Left hindlimb (tissue), 1 donor: Measurements from ENCODE around the gene FOXL1.

ENCODE experiments used
- DNase-seq: peaks from one replicate; pipeline ENCODE4 v3.0.0-alpha.2; 2018

Gene FOXL1

DNA sequence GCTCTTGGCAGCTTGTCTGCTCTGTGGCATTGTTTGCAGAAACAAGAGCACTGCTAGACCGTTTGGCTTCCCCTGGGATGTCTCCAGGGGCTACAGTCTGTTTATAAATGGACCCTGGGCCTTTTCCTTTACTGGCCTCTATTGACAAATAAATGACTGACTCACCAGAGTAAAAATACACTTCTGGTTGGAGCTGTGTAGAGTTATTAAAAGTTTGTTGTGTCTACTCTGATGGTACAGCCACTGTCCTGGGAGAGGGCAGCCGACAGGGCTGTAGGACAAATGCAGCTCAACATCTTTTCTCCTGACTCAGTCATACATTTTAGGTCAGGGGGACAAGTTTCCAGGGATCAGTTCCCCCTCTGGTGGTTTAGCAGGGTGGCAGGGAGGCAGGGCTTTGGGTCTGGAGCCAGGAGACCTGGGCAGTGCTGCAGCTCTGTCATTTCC lies 30.0 kb downstream of the FOXL1 start:
- no peak for DNase-seq

DNA sequence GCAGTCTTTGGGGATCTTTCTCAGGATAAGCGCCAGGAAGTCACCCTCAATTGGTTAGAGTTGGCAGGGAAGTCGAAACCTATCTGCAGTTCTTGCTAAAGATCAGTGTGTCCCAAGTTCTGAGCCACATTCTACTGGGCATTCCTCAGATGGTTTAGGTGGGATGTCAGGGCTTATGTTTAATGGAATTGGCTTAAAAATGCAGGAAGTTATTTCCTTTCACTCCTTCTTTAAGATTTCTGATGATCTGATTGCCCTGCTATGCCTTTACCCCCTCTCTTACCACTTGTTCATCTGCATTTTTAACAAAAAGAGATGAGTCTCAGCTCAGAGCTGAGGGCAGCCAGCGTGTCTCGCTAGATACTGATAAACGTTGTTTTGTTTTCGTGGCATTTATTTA lies 30.8 kb downstream of the FOXL1 start:
- no peak for DNase-seq

DNA sequence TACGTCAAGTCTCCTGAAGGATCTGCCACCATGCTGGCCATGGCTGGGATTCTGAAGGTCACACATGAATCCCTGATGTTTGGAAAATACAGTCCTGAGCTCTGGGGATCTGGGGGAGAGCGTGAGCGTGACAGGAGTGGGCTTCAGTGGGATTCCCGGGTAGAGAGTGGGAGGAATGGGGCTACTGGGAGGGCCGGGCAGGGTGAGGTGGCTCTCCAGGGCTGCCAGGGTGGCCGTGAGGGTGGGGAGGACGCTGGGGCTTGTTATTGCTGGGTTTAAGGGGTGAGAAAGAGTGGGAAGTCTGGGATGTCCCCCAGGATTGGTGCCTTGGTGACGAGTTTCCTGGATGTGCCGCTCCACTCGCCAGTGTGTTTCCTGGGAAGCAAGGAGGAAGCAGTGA lies 31.3 kb downstream of the FOXL1 start:
- no peak for DNase-seq

DNA sequence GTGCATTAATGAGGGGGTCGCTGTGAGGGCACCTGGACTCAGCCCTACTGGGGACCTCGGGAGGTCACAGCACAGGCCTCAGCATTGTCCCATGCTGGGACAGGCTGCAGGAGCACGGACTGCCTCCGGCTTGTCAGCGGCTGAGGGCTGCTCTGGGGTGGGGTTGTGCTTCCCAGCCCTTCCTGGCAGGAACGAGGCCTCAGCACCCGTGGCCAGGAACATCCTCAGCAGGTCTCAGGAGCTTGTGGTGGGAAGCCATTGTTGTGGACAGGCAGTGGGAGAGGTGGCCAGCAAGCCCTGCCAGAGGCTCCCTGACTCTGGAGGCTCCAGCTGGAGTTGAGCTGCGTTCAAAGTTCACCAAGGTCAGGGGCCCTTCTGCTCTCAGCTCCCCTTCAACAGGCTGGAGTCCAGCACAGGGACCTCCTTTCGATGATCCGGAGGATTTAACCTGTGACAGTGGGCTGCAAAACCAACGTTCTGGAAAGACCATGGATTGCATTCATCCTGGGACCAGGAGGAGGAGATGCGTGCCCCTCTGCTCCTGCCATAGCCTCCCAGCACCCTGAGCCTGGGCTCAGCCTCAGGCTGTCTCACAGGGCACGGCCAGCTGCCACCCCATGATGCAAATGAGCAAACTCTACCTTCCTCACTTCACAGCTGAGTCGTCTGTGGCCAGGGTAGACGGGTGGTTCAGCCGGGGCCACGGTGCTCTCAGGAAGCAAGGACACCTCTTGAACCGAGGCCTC lies 32.6 kb downstream of the FOXL1 start:
- DNase-seq: no peak

DNA sequence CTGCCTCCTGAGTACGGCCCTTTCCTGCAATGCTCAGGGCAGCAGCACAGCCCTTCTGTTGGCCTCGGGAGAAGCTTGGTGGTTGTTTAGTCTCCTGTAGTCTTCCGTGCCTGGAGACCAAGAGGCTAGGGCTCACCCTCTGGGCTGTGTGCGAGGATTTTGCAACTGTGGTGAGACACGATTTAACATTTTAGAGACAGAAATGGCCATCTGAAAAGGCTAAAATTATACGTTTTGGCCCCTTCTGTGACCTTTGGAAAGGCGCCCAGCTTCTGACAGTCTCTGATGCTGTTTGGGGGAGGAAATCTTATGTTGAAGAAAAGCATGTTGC lies 33.1 kb downstream of the FOXL1 start:
- peak; percentile 55 for DNase-seq

DNA sequence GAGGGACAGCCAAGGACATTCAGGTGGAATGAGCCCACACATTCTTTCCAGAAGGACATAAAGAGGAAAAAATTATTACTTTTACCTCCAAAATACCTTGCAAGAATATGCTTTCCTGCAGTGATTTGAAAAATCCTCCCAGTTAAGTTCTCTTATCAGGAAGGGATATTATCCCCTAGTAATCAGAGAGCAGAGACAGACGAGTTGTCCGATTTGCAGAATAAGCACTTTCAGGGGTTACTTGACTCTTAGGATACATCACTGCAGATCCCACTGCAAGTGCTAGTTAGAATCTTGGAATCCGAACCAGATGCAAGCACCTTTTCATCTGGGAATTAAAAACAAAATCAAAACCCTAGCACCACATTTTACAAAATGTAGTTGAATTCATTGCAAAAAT lies 33.6 kb downstream of the FOXL1 start:
- DNase-seq: no peak

DNA sequence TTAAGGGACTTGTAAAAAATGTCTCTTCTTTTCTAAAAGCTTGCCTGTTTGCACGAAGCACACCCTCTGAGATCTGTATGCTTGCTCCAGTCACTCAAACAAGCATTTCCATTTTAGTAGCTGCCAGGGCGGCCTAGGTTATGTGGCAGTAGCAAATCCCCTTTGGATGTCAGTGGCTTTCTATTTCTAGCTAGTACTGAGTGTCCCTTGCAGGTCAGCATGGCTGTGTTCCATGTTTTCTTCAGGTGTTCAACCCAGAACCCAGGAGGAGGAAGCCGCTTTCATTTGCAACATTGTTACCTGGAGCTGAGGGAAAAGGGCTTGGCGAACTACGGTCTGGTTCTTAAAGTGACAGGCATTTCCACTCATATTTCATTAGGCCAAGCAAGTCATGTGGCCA lies 36.4 kb downstream of the FOXL1 start:
- DNase-seq: no peak

DNA sequence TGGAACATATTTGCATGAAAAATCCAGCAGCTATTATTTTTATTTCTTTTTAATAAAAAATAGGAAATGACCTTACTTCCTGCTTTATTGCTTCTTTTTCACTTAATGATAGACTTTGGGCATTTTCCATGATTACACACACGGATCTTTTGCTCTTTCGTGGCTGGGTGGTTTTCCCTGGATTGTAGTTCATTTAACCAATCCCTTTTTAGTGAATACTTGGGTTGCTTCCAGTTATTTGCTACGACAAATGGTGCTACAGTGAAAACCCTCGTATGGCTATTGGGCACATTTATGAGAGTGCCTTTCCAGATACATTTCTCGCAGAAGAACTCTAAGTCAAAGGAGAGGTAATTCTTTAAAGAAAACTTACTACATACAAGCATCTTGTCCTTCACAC lies 38.6 kb downstream of the FOXL1 start:
- no peak for DNase-seq

DNA sequence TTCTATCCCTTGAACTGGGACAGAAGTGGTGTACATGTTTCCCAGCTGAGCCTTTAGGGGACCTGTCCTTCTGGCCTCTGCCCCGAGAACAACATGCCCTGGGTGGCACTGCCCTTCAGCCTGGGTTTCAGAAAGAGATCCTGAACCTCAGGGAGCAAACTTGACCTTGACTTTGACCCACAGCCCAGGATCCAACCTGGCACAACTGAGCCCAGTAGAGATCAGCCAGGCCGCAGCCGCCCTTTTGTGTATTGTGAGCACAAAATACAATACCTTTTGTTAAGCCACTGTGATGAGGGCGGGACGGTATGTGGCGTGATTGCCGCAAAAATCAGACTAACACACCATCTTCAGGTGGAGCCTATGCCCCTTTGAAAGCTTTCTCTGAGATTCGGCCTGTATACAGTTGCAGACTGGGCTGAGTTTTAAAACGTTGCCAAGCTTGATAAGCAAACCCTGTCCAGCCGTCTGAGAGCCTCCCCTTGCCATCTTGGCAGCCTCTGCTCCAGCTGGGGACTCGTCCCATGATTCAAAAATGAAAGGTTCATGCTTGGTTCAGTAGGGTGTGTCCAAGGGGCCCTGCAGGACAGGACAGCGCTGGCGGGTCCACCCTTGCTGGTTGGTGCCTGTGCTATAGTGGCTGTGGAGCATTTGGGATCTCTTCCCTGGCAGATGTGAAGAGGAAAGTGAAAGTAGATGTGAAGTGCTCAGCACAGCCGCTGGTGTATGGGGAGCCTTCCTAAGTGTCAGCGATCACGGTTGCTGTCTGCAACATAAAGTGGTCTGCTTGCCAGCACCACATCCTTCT lies 40.3 kb downstream of the FOXL1 start:
- DNase-seq: no peak

DNA sequence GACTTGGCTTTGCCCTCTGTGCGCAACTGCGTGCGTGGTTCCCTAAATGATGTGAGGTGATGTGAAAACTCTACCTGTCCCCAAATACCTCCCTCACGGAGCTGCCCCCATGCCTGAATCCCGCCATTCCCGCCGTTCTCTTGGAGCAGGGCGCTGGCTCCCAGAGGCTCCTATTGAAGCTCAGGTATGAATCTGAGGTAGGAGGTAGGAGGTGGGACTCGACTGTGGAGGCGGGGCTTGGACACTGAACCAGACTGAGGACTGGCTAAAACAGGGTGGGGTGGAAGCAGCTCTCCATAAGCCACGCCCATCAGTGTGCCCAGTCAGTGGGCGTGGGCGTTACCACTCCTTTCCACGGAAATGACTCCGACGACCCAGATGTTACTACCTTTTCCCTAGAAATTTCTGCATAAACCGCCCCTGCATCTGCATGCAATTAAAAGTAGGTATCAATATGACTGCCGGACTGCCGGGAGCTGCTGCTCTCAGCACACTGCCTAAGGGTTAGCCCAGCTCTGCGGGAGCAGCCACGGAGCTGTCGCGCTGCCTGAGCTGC lies 41.0 kb downstream of the FOXL1 start:
- DNase-seq: no peak

DNA sequence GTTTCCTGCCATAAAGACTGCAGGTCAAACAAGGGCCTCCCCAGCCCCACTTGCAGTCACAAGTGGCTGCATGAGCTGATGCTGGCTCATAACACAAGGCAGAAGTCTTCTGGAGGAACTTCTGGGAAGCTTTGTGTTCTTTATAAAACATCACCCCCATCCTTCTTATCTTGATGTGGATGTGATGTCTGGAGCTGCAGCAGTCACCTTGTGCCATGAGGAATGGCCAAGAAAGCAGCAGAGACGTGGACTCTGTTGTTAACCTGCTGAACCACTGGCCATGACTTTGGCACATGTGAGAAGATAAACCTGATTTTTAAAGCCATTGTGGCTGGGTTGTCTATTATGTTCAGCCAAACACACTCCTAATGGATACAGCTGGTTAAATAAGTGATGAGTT lies 41.8 kb downstream of the FOXL1 start:
- no peak for DNase-seq

DNA sequence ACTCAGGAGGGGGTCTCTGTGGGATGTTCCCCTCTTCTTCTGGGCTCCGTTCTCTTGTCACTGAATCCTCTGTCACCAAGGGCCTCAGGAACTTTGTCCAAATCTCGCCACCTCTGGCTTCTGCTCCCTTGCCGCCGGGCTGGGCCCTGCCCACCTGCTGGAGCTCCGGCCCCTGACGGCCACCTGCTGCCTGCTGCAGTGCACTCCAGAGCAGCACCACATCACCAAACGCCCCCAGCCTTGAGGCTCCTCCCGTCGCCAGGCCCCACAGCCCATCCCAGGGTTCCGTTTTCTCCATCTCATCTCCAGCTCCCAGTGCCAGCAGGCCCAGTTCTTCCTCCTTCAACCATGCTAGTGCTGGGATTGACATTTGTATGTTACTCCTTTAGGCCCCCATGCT lies 43.6 kb downstream of the FOXL1 start:
- no peak for DNase-seq

DNA sequence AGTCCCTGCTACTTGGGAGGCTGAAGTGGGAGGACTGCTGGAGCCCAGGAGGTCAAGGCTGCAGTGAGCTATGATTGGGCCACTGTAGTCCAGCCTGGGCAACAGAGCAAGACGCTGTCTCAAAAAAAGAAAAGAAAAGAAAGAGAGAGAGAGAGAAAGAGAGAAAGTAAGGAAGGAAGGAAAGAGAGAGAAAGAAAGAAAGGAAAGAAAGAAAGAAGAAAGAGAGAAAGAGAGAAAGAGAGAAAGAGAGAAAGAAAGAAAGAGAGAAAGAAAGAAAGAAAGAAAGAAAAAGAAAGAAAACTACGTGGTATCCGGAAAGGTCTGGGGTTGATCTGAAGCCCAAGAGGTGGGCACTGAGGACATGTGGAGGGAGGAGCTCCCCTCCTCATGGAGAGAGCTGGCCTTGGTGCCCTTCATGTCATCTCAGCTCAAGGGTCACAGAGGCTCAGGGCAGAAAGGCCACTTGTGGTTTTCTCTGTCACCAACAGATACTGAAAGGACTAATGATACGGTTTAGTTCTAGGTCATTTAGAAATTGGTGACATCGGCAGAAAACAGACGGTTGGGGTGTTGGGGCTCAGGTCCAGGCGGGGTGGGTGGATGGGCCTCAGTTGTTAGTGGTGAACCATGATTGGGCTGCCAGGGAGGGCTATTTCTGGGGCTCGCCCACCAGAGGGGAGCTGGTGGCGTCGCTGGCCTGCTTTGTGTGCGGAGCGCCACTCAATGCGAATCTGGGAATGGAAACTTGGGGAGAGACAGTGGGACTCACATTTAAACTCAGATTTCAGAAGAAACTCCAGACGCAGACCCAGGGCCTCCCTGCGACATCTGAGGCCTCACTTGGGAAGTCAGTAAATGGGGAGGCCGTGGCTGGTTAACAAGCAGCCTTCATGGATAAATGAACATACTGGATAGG lies 44.6 kb downstream of the FOXL1 start:
- peak; percentile 30 for DNase-seq

DNA sequence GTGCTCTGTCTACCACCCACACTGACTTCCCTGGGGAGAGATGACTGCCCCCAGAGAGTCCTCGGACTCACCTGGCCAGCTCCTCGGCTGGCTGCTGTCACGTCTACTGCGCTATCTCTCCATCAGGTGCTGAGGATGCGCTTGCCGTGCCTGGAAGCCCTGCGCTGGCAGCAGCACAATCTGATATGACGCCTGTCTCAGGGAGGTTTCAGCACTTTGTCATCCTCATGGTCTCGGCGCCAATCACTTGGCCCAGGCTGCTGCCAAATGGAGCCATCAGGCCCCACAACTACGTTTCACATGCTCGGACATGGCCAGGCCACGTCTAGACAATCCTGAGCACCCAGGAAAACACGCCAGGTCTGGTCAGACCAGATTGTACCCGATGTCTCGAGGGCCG lies 46.7 kb downstream of the FOXL1 start:
- DNase-seq: no peak

DNA sequence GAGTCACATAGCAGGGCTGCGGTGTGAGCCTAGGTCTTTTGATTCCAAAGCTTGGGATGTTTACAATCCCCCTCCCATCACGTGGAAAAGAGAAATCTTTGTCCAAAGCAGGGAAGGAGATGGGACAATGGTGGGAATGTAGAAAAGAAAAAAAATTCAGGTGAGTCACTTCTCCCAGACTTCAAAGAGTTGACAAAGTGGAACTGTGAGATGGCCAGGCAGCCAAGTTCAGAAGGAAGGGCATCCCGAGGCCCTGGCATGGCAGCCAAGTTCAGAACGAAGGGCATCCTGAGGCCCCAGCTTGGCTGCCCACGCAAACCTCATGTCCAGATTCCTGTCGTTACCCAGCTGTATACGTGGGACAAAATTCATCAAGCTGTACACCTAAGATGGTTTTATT lies 47.5 kb downstream of the FOXL1 start:
- no peak for DNase-seq

DNA sequence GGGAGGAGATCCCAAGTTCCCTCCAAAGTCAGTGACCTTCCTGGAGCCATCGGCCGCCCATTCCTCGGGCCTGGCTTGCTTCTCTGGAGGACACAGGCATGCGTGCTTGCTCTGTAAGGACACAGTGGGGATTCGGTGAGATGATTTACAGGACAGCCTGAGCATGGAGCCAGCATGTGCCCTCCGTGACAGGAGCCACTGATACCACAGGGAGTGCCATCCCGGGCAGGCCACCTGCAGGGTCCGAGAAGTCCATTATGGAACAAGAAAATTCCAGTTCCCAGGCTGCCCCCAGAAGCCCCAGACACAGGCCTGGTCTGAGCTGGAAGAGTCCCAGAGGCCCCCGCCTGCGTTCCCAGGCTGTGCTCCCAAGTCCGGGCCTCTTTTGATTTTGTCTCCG lies 47.9 kb downstream of the FOXL1 start:
- DNase-seq: no peak

DNA sequence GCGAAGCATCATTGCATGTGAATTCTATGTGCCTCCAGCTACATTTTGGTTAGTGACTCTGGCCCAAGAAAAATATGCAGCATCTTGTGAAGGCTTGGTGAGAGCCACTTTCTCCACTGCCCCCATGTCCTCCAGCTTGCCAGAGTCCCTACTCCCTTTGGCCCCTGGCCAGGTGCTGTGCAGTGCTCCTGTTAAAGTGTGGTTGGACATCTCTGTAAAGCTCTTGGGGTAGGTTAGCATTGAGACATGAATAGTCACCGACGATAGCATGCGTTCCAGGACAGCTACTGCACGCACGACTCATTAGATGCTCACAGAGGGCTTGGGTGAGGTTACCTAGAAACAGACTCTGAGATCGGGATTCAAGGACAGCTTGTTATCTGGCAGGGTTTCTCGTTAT lies 48.6 kb downstream of the FOXL1 start:
- DNase-seq: no peak

DNA sequence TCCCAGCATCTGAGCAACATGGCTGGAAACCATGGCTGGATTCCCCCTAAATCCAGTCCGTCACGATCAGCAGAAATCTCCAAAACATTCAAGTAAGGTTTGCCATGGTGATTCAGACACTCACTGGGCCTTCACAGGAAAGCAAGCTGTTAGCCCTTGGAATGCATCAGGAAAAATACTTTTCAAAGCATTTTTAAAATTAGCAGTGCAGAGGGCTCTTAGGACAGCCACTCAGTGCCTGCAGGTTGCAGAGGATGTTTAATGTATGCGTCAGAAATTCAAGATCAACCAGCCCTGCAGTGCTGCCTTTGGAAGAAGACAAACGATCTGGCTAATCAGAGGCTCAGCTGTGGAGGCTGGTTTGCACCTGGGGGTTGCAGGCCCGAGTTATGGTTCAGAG lies 50.3 kb downstream of the FOXL1 start:
- DNase-seq: no peak

DNA sequence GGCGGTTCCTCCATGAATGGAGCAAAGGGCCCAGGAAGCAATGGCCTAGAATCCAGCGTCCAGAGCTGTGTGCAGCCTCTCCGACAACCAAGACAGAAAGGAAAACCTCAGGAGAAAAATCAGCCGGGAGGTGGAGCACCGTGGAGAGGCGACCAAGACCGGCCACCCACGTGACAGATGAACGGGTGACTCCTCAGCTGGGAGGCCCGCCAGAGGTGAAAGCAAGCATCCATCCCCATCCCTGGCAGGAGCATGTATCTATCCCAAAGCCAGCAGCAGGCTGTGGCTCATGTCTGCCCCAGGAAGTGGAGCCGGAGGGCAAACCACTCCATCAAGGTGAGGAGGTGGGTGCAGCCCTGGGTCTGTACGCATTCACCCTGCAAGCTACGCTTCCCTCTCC lies 52.1 kb downstream of the FOXL1 start:
- DNase-seq: no peak

DNA sequence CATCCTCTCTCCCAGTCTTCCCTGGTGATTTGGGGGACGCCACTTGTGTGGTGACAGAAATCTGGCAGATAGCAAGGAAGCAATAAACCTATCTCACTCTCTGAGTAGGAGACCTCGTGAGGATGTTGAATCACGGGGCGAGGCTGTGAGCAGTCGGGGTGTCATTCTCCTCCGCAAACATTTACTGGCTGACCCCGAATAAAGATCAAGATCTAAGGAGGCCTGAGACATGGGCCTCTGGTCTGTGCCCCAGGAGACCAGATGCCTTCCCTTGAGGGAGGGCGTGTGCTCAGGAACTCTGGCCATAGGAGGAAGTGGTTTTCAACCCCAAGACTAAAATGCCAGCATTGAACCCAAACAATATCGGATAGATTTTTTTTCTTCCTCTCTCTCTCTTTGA lies 53.1 kb downstream of the FOXL1 start:
- DNase-seq: no peak
